Natural killer cell (primary cell): Measurements from ENCODE around the gene OR1Q1. TPM values are rescaled to one million over a fixed set of nuclear protein-coding genes. Genes with fewer than 3 reads are reported as not detected.

Source experiments
- ATAC-seq, 3 donors: fragments of 150-1000 bp in 2 of 3; fragments of 200-7000 bp in 1 of 3; cut with Tn5 transposase; 1 replicate in 1 of 3; 2 replicates in 2 of 3; pipeline ENCODE4 v1.10.0; 2021; ENCODE audit warnings: mild to moderate bottlenecking in 2 of 3, moderate library complexity in 2 of 3
- DNase-seq, 2 donors: peaks; one replicate each; pipeline versions ENCODE4 v3.0.0 to v3.0.0-alpha.2; 2013 to 2021; ENCODE audit warnings: mixed read lengths in 1 of 2
- H3K27ac ChIP-seq: one replicate; pipeline ENCODE4 v1.5.1; 2013; ENCODE audit warnings: mild to moderate bottlenecking, low read length
- H3K27me3 ChIP-seq: one replicate; pipeline ENCODE4 v1.6.1; 2013; ENCODE audit warnings: low read length; ENCODE audit not compliant: control insufficient read depth, insufficient read depth
- H3K36me3 ChIP-seq: one replicate; pipeline ENCODE4 v1.6.1; 2013; ENCODE audit warnings: low read length; ENCODE audit not compliant: control insufficient read depth, insufficient read depth
- H3K4me1 ChIP-seq: one replicate; pipeline ENCODE4 v1.6.1; 2013; ENCODE audit warnings: low read length; ENCODE audit not compliant: control insufficient read depth, insufficient read depth
- H3K4me3 ChIP-seq: one replicate; pipeline ENCODE4 v1.5.1; 2013; ENCODE audit warnings: low read length
- H3K9me3 ChIP-seq: one replicate; pipeline ENCODE4 v1.6.1; 2013; ENCODE audit warnings: low read length; ENCODE audit not compliant: control insufficient read depth, insufficient read depth
- H3K27ac Mint-ChIP-seq, 2 donors: one replicate each; pipeline ENCODE4 v1.8.0; 2022; ENCODE audit warnings: mild to moderate bottlenecking in 2 of 2, mixed read lengths in 2 of 2, moderate library complexity in 1 of 2
- H3K27me3 Mint-ChIP-seq, 2 donors: one replicate each; pipeline ENCODE4 v1.8.0; 2022; ENCODE audit warnings: low read depth in 2 of 2, mixed read lengths in 2 of 2
- H3K36me3 Mint-ChIP-seq: one replicate; pipeline ENCODE4 v1.8.0; 2022; ENCODE audit warnings: mixed read lengths
- H3K4me1 Mint-ChIP-seq, 2 donors: one replicate each; pipeline ENCODE4 v1.8.0; 2022; ENCODE audit warnings: mixed read lengths in 2 of 2
- H3K4me3 Mint-ChIP-seq: one replicate; pipeline ENCODE4 v1.8.0; 2022; ENCODE audit warnings: mild to moderate bottlenecking, moderate library complexity, mixed read lengths
- H3K9me3 Mint-ChIP-seq, 2 donors: one replicate each; pipeline ENCODE4 v1.8.0; 2022; ENCODE audit warnings: mixed read lengths in 2 of 2
- CTCF ChIP-seq: fragments of 200-600 bp; IDR thresholded peaks from one replicate; pipeline ENCODE4 v1.8.0; 2022; ENCODE audit warnings: antibody characterized with exemption
- WGBS: methylation state at CpG from one replicate; pipeline ENCODE4 v1.1.7; 2013; ENCODE audit warnings: missing lambda C conversion rate; ENCODE audit not compliant: insufficient coverage; 5-methylcytosine and 5-hydroxymethylcytosine counted together
- intact Hi-C: fragments of 100-400 bp; cut with micrococcal nuclease; formaldehyde crosslinking; loops from one replicate; pipeline ENCODE4 v1.14.2; 2022
- total RNA-seq, 4 donors: library from RNA; stranded (reverse); fragments of 120-200 nt in 1 of 4; gene quantifications; one replicate each; pipeline versions ENCODE4 v1.2.3 to v1.2.4, GENCODE V29; 2013 to 2022

OR1Q1 gene
- total RNA-seq, 3 donors from 2014 or later (not counting 1 experiment from before 2014, with no cell fraction given) = not detected

DNA sequence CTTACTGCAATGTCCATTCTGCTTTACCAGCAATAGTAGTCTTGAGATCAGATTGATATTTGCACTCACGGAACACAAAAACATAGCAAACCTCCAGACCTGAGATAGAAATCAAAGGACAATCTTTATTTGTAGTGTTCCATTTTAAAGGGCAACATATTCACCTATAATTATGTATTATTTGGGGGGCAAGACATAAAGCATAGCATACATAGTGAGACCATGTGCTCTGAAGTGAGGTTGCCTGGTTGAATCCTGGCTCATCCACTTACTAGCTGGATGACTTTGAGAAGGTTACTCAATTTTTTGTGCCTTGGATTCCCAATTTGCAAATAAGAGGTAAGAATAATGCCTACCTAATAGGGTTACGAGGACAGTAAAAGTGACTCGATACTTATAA is 43.0 kb downstream of the OR1Q1 start, which contains the start of gene OR1B1:
Gene OR1B1, minus strand, starts transcription at position 101 of the 400 bp plus-strand sequence.
- ATAC-seq (no peak), DNase-seq (no peak)

GRCh38 chr9:122661416-122661815 is 46.9 kb downstream of the OR1Q1 start, which contains the start of gene OR1L1:
Gene OR1L1, plus strand, starts transcription at chr9:122661716. Its CDS starts 0 bp downstream, at chr9:122661716.
- WGBS = 62% methylated on average over 2 of the region's 2 CpGs
- TF ChIP-seq CTCF = no peak
- H3K27ac ChIP-seq = no peak within 1 kb of the TSS
- no peaks in the 10 kb centered on the region for H3K27me3 ChIP-seq
- DNase-seq (no peak), ATAC-seq (no peak)
- Mint-ChIP-seq H3K27ac (no peak within 1 kb of the TSS), H3K4me3 (no peak within 1 kb of the TSS), H3K36me3 (no peaks in the 10 kb centered on the region), H3K27me3 (peaks cover 5 to 23% of the 10 kb centered on the region in 2 donors), H3K9me3 (peaks cover 2% of the 10 kb centered on the region in 2 donors), H3K4me1 (no peaks in the 10 kb centered on the region)
- no peaks in the 10 kb centered on the region for H3K9me3 ChIP-seq
- no peaks in the 10 kb centered on the region for H3K36me3 ChIP-seq
- no peaks in the 10 kb centered on the region for H3K4me1 ChIP-seq
- no peak within 1 kb of the TSS for H3K4me3 ChIP-seq
- intact Hi-C loops = no loop called here

More for the DNA sequence above, 43.0 kb downstream of the OR1Q1 start, which contains the start of gene OR1B1:
- no peak within 1 kb of the TSS for H3K4me3 ChIP-seq
- H3K4me1 ChIP-seq = no peaks in the 10 kb centered on the region
- TF ChIP-seq CTCF = no peak
- H3K27ac Mint-ChIP-seq = no peak within 1 kb of the TSS
- no peaks in the 10 kb centered on the region for H3K9me3 ChIP-seq
- H3K4me3 Mint-ChIP-seq = no peak within 1 kb of the TSS
- no peaks in the 10 kb centered on the region for H3K4me1 Mint-ChIP-seq
- 90% methylated on average over 2 of the region's 3 CpGs for WGBS
- no peaks in the 10 kb centered on the region for H3K9me3 Mint-ChIP-seq
- no peaks in the 10 kb centered on the region for H3K36me3 Mint-ChIP-seq
- H3K36me3 ChIP-seq = no peaks in the 10 kb centered on the region
- H3K27ac ChIP-seq = no peak within 1 kb of the TSS
- peaks cover 7 to 10% of the 10 kb centered on the region in 2 donors for H3K27me3 Mint-ChIP-seq
- intact Hi-C loops = no loop called here
- H3K27me3 ChIP-seq = no peaks in the 10 kb centered on the region

Other genes starting within 250 kb of the OR1Q1 start
- 10 to 100 TPM in 1 of 3 donors, 1 to 10 TPM in 2; 2.1 to 11.3 (median 9.2) TPM for gene PTGS1, start 243.7 kb upstream of the OR1Q1 start, total RNA-seq
- not detected for gene OR1J1, start 136.8 kb upstream of the OR1Q1 start, total RNA-seq
- not detected for gene OR1J2, start 103.9 kb upstream of the OR1Q1 start, total RNA-seq
- not detected for gene OR1J4, start 95.6 kb upstream of the OR1Q1 start, total RNA-seq
- not detected for gene OR1N1, start 87.4 kb upstream of the OR1Q1 start, total RNA-seq
- gene OR1N2, start 61.6 kb upstream of the OR1Q1 start, total RNA-seq = not detected
- under 1 TPM in 1 of 3 donors, not detected in 2; 0.40 TPM for gene OR1L8, start 31.4 kb upstream of the OR1Q1 start, total RNA-seq
- gene OR1B1, start 42.9 kb downstream of the OR1Q1 start, total RNA-seq = 1 to 10 TPM in 1 of 3 donors, under 1 TPM in 1, not detected in 1; 0.75 to 1.1 TPM
- gene OR1L1, start 47.0 kb downstream of the OR1Q1 start, total RNA-seq = not detected
- gene OR1L3, start 60.4 kb downstream of the OR1Q1 start, total RNA-seq = not detected
- not detected for gene OR1L4, start 109.3 kb downstream of the OR1Q1 start, total RNA-seq
- gene OR1L6, start 127.6 kb downstream of the OR1Q1 start, total RNA-seq = not detected
- not detected for gene OR5C1, start 174.2 kb downstream of the OR1Q1 start, total RNA-seq
- gene OR1K1, start 185.4 kb downstream of the OR1Q1 start, total RNA-seq = not detected
- gene PDCL, start 213.8 kb downstream of the OR1Q1 start, total RNA-seq = 10 to 100 TPM; 13.0 to 20.5 (median 17.8) TPM